Liver (tissue), 9 donors: Measurements from ENCODE around the gene INHBB. TPM values are rescaled to one million over a fixed set of nuclear protein-coding genes. Genes with fewer than 3 reads are reported as not detected.
A peak's percentile ranks its signal among the peaks of the same experiment; 100 is the strongest.

Experiments
- DNase-seq: peaks from one replicate; pipeline ENCODE4 v3.0.0-alpha.2; 2017; ENCODE audit warnings: low spot score
- H3K27ac ChIP-seq, 2 donors: one replicate each; pipeline ENCODE4 v1.7.0; 2013; ENCODE audit warnings: inconsistent platforms in 2 of 2, low read length in 2 of 2, control low read depth in 1 of 2, low read depth in 1 of 2, mild to moderate bottlenecking in 1 of 2
- H3K27me3 ChIP-seq, 4 donors: one replicate each; pipeline versions ENCODE4 v1.6.1 to v1.7.0; 2013; ENCODE audit warnings: low read length in 3 of 4, inconsistent platforms in 1 of 4, mild to moderate bottlenecking in 1 of 4, moderate library complexity in 1 of 4; ENCODE audit not compliant: control insufficient read depth in 4 of 4, insufficient read depth in 4 of 4
- H3K36me3 ChIP-seq, 4 donors: one replicate each; pipeline versions ENCODE4 v1.6.1 to v1.7.0; 2013; ENCODE audit warnings: low read length in 3 of 4, mild to moderate bottlenecking in 3 of 4, low read depth in 1 of 4, moderate library complexity in 1 of 4; ENCODE audit not compliant: control insufficient read depth in 4 of 4, insufficient read depth in 3 of 4
- H3K4me1 ChIP-seq, 4 donors: one replicate each; pipeline versions ENCODE4 v1.6.1 to v1.7.0; 2013; ENCODE audit warnings: low read length in 3 of 4, mild to moderate bottlenecking in 3 of 4, moderate library complexity in 1 of 4; ENCODE audit not compliant: control insufficient read depth in 4 of 4, insufficient read depth in 4 of 4
- H3K4me3 ChIP-seq, 3 donors: one replicate each; pipeline versions ENCODE4 v1.6.1 to v1.7.0; 2013; ENCODE audit warnings: low read length in 3 of 3, control low read depth in 1 of 3, low read depth in 1 of 3, mild to moderate bottlenecking in 1 of 3
- H3K9ac ChIP-seq, 2 donors: one replicate each; pipeline ENCODE4 v1.7.0; 2013; ENCODE audit warnings: low read length in 2 of 2, mild to moderate bottlenecking in 2 of 2, moderate library complexity in 2 of 2, control low read depth in 1 of 2, low read depth in 1 of 2
- H3K9me3 ChIP-seq, 4 donors: one replicate each; pipeline versions ENCODE4 v1.6.1 to v1.7.0; 2013; ENCODE audit warnings: low read length in 3 of 4; ENCODE audit not compliant: control insufficient read depth in 4 of 4
- EGR1 ChIP-seq, 2 donors: IDR thresholded peaks; 2 replicates each; pipeline ENCODE4 v1.6.1; 2016 to 2018; ENCODE audit warnings: antibody characterized with exemption in 2 of 2, low read depth in 2 of 2
- FOXA1 ChIP-seq: IDR thresholded peaks from 2 replicates; pipeline ENCODE4 v1.6.1; 2016; ENCODE audit warnings: antibody characterized with exemption
- FOXA2 ChIP-seq: IDR thresholded peaks from 2 replicates; pipeline ENCODE4 v1.6.1; 2016; ENCODE audit warnings: antibody characterized with exemption
- GABPA ChIP-seq, 2 donors: IDR thresholded peaks in 1 of 2; conservative IDR thresholded peaks in 1 of 2; 2 replicates each; pipeline ENCODE4 v1.6.1; 2016; ENCODE audit warnings: antibody characterized with exemption in 2 of 2, mild to moderate bottlenecking in 1 of 2, moderate library complexity in 1 of 2
- HNF4A ChIP-seq, 2 donors: conservative IDR thresholded peaks; 2 replicates each; pipeline ENCODE4 v1.6.1; 2016; ENCODE audit warnings: antibody characterized with exemption in 2 of 2, mild to moderate bottlenecking in 2 of 2
- HNF4G ChIP-seq: IDR thresholded peaks from 2 replicates; pipeline ENCODE4 v1.6.1; 2016; ENCODE audit warnings: antibody characterized with exemption
- JUND ChIP-seq, 2 donors: IDR thresholded peaks; 2 replicates each; pipeline ENCODE4 v1.6.1; 2016; ENCODE audit warnings: antibody characterized with exemption in 2 of 2
- NR2F2 ChIP-seq: IDR thresholded peaks from 2 replicates; pipeline ENCODE4 v1.6.1; 2016; ENCODE audit warnings: antibody characterized with exemption
- RXRA ChIP-seq, 2 donors: IDR thresholded peaks; 2 replicates each; pipeline ENCODE4 v1.6.1; 2017 to 2018; ENCODE audit warnings: antibody characterized with exemption in 2 of 2, mild to moderate bottlenecking in 1 of 2
- SP1 ChIP-seq: IDR thresholded peaks from 2 replicates; pipeline ENCODE4 v1.6.1; 2018; ENCODE audit warnings: antibody characterized with exemption, mild to moderate bottlenecking
- TAF1 ChIP-seq: conservative IDR thresholded peaks from 2 replicates; pipeline ENCODE4 v1.6.1; 2016; ENCODE audit warnings: antibody characterized with exemption, mild to moderate bottlenecking
- YY1 ChIP-seq: IDR thresholded peaks from 2 replicates; pipeline ENCODE4 v1.6.1; 2016; ENCODE audit warnings: antibody characterized with exemption, mild to moderate bottlenecking
- ZBTB33 ChIP-seq: IDR thresholded peaks from 2 replicates; pipeline ENCODE4 v1.6.1; 2016; ENCODE audit warnings: antibody characterized with exemption
- WGBS: extraction: QIAGEN DNeasy Blood & Tissue Kit; methylation state at CpG from one replicate; pipeline ENCODE4 v1.1.7; 2013; 5-methylcytosine and 5-hydroxymethylcytosine counted together
- polyA plus RNA-seq, 2 donors: library from polyadenylated mRNA; stranded (reverse) in 1 of 2; unstranded in 1 of 2; fragments of 200-250 nt in 1 of 2; fragments of >200 nt in 1 of 2; fragmentation: Nextera tagmentation in 1 of 2; extraction: Ambion mirVana in 1 of 2; gene quantifications; one replicate each; pipeline versions ENCODE4 v1.2.1 to v1.2.3, GENCODE V29; 2013 to 2015
- total RNA-seq, 2 donors: library from RNA; depleted of rRNA; stranded (reverse); fragments of >200 nt; gene quantifications; one replicate each; pipeline ENCODE4 v1.2.3, GENCODE V29; 2014
- TF ChIP-seq, protein P1 (sequence below): IDR thresholded peaks from 2 replicates; pipeline ENCODE4 v1.6.1; 2016; ENCODE audit warnings: antibody characterized with exemption
- TF ChIP-seq, protein P2 (sequence below): IDR thresholded peaks from 2 replicates; pipeline ENCODE4 v1.6.1; 2016; ENCODE audit warnings: antibody characterized with exemption, mild to moderate bottlenecking
- TF ChIP-seq, protein P3 (sequence below): IDR thresholded peaks from 2 replicates; pipeline ENCODE4 v1.6.1; 2016; ENCODE audit warnings: antibody characterized with exemption
- donor health status: healthy.
- donor health status: healthy.
- donor health status: healthy.
- donor health status: healthy.
- donor health status: healthy.

Gene INHBB
- total and polyA plus RNA-seq, 4 donors, result 0.36 to 7.4 (median 2.1) TPM

DNA sequence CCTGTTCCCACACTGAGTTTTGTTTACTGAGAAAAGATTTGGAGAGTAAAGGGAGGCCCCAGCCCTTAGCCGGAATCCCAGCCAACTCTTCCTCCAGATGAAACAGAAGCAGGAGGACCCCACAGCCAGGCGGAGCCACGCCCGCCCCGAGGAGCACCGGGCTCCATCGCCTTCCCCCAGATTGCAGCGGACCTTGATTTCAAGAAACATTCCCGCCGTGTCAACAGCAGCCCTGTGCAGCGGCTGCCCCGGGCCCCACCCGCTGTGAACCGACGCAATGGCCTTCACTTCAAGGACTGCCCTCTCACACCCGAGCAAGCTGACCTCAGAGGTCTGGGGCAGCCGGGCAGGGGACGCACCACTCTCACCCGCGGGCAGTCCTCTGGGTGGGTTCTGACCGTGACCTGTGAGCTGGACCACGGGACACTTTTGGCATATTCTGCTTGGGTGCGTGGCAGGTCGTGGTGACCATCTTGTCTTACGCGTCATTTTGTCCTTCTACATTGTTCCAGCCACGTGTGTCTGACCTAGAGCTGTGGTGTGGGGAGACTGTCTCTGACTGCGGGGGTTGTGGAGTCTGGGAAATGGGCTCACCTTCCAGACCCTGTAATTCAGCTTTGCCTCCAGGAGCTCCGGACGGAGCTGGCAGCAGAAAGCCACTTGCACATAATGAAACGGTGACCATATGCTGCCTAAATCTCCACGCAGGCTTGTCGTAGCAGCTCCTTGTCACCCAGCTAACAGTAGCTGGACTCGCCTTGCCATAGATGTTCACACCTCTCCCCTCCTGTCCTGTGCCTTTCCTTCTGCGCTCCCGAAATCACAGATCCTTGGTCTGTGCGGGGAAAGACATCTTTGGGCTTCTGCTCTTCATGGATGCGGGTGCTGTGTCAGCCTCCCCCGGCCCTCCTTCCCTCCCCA lies 32.0 kb upstream of the INHBB start:
- Histone ChIP-seq H3K27ac (peak overlapping the region in 1 of 2 donors; percentile 23), H3K9ac (peak overlapping the region; percentile 31 to 78), H3K27me3 (no peaks in the 10 kb centered on the region), H3K4me3 (peak overlapping the region; percentile 50 to 73 (median 67)), H3K9me3 (no peaks in the 10 kb centered on the region), H3K4me1 (peaks cover 0 to 15% (median 10%) of the 10 kb centered on the region in 4 donors), H3K36me3 (no peaks in the 10 kb centered on the region)
- TF ChIP-seq, protein P1, sequence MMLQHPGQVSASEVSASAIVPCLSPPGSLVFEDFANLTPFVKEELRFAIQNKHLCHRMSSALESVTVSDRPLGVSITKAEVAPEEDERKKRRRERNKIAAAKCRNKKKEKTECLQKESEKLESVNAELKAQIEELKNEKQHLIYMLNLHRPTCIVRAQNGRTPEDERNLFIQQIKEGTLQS, result no peak
- TF ChIP-seq SP1, result no peak
- TF ChIP-seq GABPA (IDR thresholded peaks at IDR 0.05 in 1 of 2, conservative IDR thresholded peaks at IDR 0.05 in 1 of 2), result no peak
- TF ChIP-seq JUND (IDR thresholded peaks at IDR 0.05), result no peak
- no peak for TF ChIP-seq EGR1 (IDR thresholded peaks at IDR 0.05; ENCODE audit: low read depth in 2 of 2)
- TF ChIP-seq, protein P2, sequence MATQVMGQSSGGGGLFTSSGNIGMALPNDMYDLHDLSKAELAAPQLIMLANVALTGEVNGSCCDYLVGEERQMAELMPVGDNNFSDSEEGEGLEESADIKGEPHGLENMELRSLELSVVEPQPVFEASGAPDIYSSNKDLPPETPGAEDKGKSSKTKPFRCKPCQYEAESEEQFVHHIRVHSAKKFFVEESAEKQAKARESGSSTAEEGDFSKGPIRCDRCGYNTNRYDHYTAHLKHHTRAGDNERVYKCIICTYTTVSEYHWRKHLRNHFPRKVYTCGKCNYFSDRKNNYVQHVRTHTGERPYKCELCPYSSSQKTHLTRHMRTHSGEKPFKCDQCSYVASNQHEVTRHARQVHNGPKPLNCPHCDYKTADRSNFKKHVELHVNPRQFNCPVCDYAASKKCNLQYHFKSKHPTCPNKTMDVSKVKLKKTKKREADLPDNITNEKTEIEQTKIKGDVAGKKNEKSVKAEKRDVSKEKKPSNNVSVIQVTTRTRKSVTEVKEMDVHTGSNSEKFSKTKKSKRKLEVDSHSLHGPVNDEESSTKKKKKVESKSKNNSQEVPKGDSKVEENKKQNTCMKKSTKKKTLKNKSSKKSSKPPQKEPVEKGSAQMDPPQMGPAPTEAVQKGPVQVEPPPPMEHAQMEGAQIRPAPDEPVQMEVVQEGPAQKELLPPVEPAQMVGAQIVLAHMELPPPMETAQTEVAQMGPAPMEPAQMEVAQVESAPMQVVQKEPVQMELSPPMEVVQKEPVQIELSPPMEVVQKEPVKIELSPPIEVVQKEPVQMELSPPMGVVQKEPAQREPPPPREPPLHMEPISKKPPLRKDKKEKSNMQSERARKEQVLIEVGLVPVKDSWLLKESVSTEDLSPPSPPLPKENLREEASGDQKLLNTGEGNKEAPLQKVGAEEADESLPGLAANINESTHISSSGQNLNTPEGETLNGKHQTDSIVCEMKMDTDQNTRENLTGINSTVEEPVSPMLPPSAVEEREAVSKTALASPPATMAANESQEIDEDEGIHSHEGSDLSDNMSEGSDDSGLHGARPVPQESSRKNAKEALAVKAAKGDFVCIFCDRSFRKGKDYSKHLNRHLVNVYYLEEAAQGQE, result no peak
- no peak for TF ChIP-seq NR2F2
- no peak for TF ChIP-seq HNF4A (conservative IDR thresholded peaks at IDR 0.05)
- 57% methylated on average over 39 of the region's 39 CpGs for WGBS
- no peak for DNase-seq

DNA sequence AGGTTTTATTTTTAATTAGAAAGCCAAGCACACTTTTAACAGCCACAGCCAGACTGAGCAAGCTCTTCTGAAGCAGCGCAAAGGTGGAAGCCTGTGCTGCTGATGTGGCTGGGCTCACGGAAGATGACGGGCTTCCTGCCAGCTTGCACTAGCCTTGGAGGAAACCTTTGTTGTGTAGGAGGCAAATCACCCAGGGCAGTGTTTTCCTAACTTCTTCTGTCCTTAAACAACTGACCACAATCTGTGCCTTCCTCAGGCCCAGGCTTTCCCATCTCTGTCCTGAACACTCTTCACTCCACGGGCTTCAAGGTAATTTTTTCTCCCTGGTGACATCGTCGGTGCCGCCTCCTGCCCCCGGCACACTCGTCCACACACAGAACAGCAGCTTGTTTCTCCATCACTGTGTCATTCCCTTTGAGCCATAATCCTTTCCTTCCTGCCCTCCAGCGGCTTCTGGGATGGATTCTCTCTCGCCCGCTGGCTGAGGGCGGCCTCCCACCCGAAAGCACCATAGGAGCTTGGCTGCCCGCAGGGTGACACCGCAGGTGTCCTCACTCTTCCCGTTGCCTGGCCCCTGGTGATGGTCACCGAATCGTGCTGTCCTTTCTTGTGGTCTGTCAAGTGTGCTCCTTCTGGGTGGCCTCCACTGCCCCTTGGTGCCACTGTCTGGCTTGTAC lies 31.1 kb upstream of the INHBB start:
- H3K27ac ChIP-seq, result no peak overlapping the region
- no peaks in the 10 kb centered on the region for H3K36me3 ChIP-seq
- peaks cover 0 to 15% (median 10%) of the 10 kb centered on the region in 4 donors for H3K4me1 ChIP-seq
- no peaks in the 10 kb centered on the region for H3K9me3 ChIP-seq
- DNase-seq, result no peak
- 88% methylated on average over 19 of the region's 19 CpGs for whole genome bisulfite sequencing
- TF ChIP-seq, protein P2, result no peak
- TF ChIP-seq NR2F2, result no peak
- no peak for TF ChIP-seq RXRA (IDR thresholded peaks at IDR 0.05)
- TF ChIP-seq, protein P1, result no peak
- TF ChIP-seq FOXA2, result no peak
- no peak for TF ChIP-seq FOXA1
- no peak for TF ChIP-seq GABPA (IDR thresholded peaks at IDR 0.05 in 1 of 2, conservative IDR thresholded peaks at IDR 0.05 in 1 of 2)
- no peak for TF ChIP-seq SP1
- no peak for TF ChIP-seq HNF4G
- TF ChIP-seq YY1, result no peak
- TF ChIP-seq TAF1, result no peak
- TF ChIP-seq HNF4A (conservative IDR thresholded peaks at IDR 0.05), result no peak
- no peak for TF ChIP-seq ZBTB33
- TF ChIP-seq, protein P3, sequence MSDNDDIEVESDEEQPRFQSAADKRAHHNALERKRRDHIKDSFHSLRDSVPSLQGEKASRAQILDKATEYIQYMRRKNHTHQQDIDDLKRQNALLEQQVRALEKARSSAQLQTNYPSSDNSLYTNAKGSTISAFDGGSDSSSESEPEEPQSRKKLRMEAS, result no peak
- TF ChIP-seq EGR1 (IDR thresholded peaks at IDR 0.05; ENCODE audit: low read depth in 2 of 2), result no peak
- no peak for TF ChIP-seq JUND (IDR thresholded peaks at IDR 0.05)
- no peaks in the 10 kb centered on the region for H3K27me3 ChIP-seq
- no peak overlapping the region for H3K9ac ChIP-seq
- no peak overlapping the region for H3K4me3 ChIP-seq
